ENCODE results near the gene MYB. TPM values are rescaled to one million over a fixed set of nuclear protein-coding genes. Genes with fewer than 3 reads are reported as not detected.

Gene MYB
- total RNA-seq, 3 donors from 2014 or later = 1.1 to 61.9 (median 37.0) TPM

GRCh38 chr6:135230711-135231468, 49.8 kb downstream of the MYB start:
- TF ChIP-seq CTCF (IDR thresholded peaks at IDR 0.05) (no peak), POLR2A (IDR thresholded peaks at IDR 0.05) (no peak), POLR2AphosphoS5 (IDR thresholded peaks at IDR 0.05) (no peak)
- DNase-seq (ENCODE audit: low spot score in 2 of 2) = no peak
- Histone ChIP-seq H3K27me3 (no peaks in the 10 kb centered on the region), H3K4me3 (no peak overlapping the region), H3K4me1 (no peaks in the 10 kb centered on the region), H3K9me3 (no peaks in the 10 kb centered on the region), H3K27ac (no peak overlapping the region), H3K36me3 (no peaks in the 10 kb centered on the region)
- intact Hi-C loops (cut with DNase I; ENCODE audit: low total_unique reads) = no loop called here

- Histone ChIP-seq H3K9me3 (no peaks in the 10 kb centered on the region), H3K36me3 (no peaks in the 10 kb centered on the region), H3K4me1 (no peaks in the 10 kb centered on the region), H3K27ac (no peak overlapping the region), H3K27me3 (no peaks in the 10 kb centered on the region), H3K4me3 (no peak overlapping the region)
- no peak for DNase-seq (ENCODE audit: low spot score in 2 of 2)
- TF ChIP-seq POLR2A (IDR thresholded peaks at IDR 0.05) (no peak), CTCF (IDR thresholded peaks at IDR 0.05) (no peak), POLR2AphosphoS5 (IDR thresholded peaks at IDR 0.05) (no peak)
- intact Hi-C loops (cut with DNase I; ENCODE audit: low total_unique reads) = no loop called here
Observed at GRCh38 chr6:135231469-135231844, 50.3 kb downstream of the MYB start.

GRCh38 chr6:135233686-135234491, 52.8 kb downstream of the MYB start:
- no peak overlapping the region for H3K27ac ChIP-seq
- H3K4me3 ChIP-seq = no peak overlapping the region
- no peaks in the 10 kb centered on the region for H3K27me3 ChIP-seq
- TF ChIP-seq CTCF (IDR thresholded peaks at IDR 0.05) = no peak
- no peak for TF ChIP-seq POLR2A (IDR thresholded peaks at IDR 0.05)
- TF ChIP-seq POLR2AphosphoS5 (IDR thresholded peaks at IDR 0.05) = no peak
- intact Hi-C loops (cut with DNase I; ENCODE audit: low total_unique reads) = no loop called here
- H3K4me1 ChIP-seq = no peaks in the 10 kb centered on the region
- H3K36me3 ChIP-seq = no peaks in the 10 kb centered on the region
- DNase-seq (ENCODE audit: low spot score in 2 of 2) = no peak
- H3K9me3 ChIP-seq = no peaks in the 10 kb centered on the region

- no peaks in the 10 kb centered on the region for H3K36me3 ChIP-seq
- TF ChIP-seq POLR2AphosphoS5 (IDR thresholded peaks at IDR 0.05) = no peak
- no peak for TF ChIP-seq POLR2A (IDR thresholded peaks at IDR 0.05)
- no peak for TF ChIP-seq CTCF (IDR thresholded peaks at IDR 0.05)
- no peaks in the 10 kb centered on the region for H3K4me1 ChIP-seq
- DNase-seq (ENCODE audit: low spot score in 2 of 2) = no peak
- no peak overlapping the region for H3K27ac ChIP-seq
- no peaks in the 10 kb centered on the region for H3K27me3 ChIP-seq
- no peak overlapping the region for H3K4me3 ChIP-seq
- intact Hi-C loops (cut with DNase I; ENCODE audit: low total_unique reads) = no loop called here
- H3K9me3 ChIP-seq = no peaks in the 10 kb centered on the region
Observed at GRCh38 chr6:135234492-135234780, 53.3 kb downstream of the MYB start.

GRCh38 chr6:135235716-135236115, 54.6 kb downstream of the MYB start:
- no peaks in the 10 kb centered on the region for H3K4me1 ChIP-seq
- no peak overlapping the region for H3K27ac ChIP-seq
- no peaks in the 10 kb centered on the region for H3K27me3 ChIP-seq
- intact Hi-C loops (cut with DNase I; ENCODE audit: low total_unique reads) = no loop called here
- TF ChIP-seq POLR2A (IDR thresholded peaks at IDR 0.05) (no peak), POLR2AphosphoS5 (IDR thresholded peaks at IDR 0.05) (no peak), CTCF (IDR thresholded peaks at IDR 0.05) (no peak)
- no peaks in the 10 kb centered on the region for H3K9me3 ChIP-seq
- no peak overlapping the region for H3K4me3 ChIP-seq
- DNase-seq (ENCODE audit: low spot score in 2 of 2) = no peak
- no peaks in the 10 kb centered on the region for H3K36me3 ChIP-seq
